Chondrocyte (in vitro differentiated cells): ENCODE measurements around the gene ALPK1. TPM values are rescaled to one million over a fixed set of nuclear protein-coding genes. Genes with fewer than 3 reads are reported as not detected.
"Not testable (repeated sequence)": the region's sequence is repeated elsewhere in the genome, so short reads cannot be mapped to it uniquely, and the experiment has no call there.

ENCODE experiments used
- DNase-seq: peaks from one replicate; pipeline ENCODE4 v3.0.0; 2021; ENCODE audit warnings: mixed read lengths, low spot score
- H3K27ac Mint-ChIP-seq: one replicate; pipeline ENCODE4 v1.8.0; 2021; ENCODE audit warnings: mild to moderate bottlenecking, moderate library complexity, mixed read lengths; ENCODE audit not compliant: unreplicated experiment
- H3K27me3 Mint-ChIP-seq: 2 replicates; pipeline ENCODE4 v1.8.0; 2021; ENCODE audit warnings: low read depth, mixed read lengths
- H3K36me3 Mint-ChIP-seq: 2 replicates; pipeline ENCODE4 v1.8.0; 2021; ENCODE audit warnings: low read depth, mixed read lengths
- H3K4me1 Mint-ChIP-seq: 2 replicates; pipeline ENCODE4 v1.8.0; 2021; ENCODE audit warnings: low read depth, mild to moderate bottlenecking, mixed read lengths
- H3K4me3 Mint-ChIP-seq: one replicate; pipeline ENCODE4 v1.8.0; 2021; ENCODE audit warnings: mild to moderate bottlenecking, moderate library complexity, mixed read lengths; ENCODE audit not compliant: unreplicated experiment
- H3K9me3 Mint-ChIP-seq: 2 replicates; pipeline ENCODE4 v1.8.0; 2021; ENCODE audit warnings: low read depth, mixed read lengths
- total RNA-seq: library from RNA; stranded (reverse); gene quantifications from 3 replicates; pipeline ENCODE4 v1.2.1, GENCODE V29; 2021
- TF ChIP-seq, protein P1 (sequence below): fragments of 200-600 bp; sonication (generic); IDR thresholded peaks from 2 replicates; pipeline ENCODE4 v1.5.0; 2021; ENCODE audit warnings: antibody characterized with exemption, mild to moderate bottlenecking, moderate library complexity

ALPK1 gene
- total RNA-seq, 1 donor from 2014 or later, result 6.5 TPM

GRCh38 chr4:112280386-112281056 is 16.6 kb upstream of the ALPK1 start:
- Mint-ChIP-seq H3K27ac (no peak overlapping the region), H3K36me3 (peaks cover 9% of the 10 kb centered on the region), H3K9me3 (no peaks in the 10 kb centered on the region), H3K4me1 (peaks cover 21% of the 10 kb centered on the region), H3K27me3 (no peaks in the 10 kb centered on the region), H3K4me3 (no peak overlapping the region)
- TF ChIP-seq, protein P1, sequence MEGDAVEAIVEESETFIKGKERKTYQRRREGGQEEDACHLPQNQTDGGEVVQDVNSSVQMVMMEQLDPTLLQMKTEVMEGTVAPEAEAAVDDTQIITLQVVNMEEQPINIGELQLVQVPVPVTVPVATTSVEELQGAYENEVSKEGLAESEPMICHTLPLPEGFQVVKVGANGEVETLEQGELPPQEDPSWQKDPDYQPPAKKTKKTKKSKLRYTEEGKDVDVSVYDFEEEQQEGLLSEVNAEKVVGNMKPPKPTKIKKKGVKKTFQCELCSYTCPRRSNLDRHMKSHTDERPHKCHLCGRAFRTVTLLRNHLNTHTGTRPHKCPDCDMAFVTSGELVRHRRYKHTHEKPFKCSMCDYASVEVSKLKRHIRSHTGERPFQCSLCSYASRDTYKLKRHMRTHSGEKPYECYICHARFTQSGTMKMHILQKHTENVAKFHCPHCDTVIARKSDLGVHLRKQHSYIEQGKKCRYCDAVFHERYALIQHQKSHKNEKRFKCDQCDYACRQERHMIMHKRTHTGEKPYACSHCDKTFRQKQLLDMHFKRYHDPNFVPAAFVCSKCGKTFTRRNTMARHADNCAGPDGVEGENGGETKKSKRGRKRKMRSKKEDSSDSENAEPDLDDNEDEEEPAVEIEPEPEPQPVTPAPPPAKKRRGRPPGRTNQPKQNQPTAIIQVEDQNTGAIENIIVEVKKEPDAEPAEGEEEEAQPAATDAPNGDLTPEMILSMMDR, result no peak
- DNase-seq, result no peak

- H3K27ac Mint-ChIP-seq, DNase-seq, H3K27me3 Mint-ChIP-seq, H3K36me3 Mint-ChIP-seq, H3K4me3 Mint-ChIP-seq, H3K9me3 Mint-ChIP-seq: not testable (repeated sequence)
- H3K4me1 Mint-ChIP-seq, result peaks cover 26% of the 10 kb centered on the region
Observed at GRCh38 chr4:112281895-112282398, 15.2 kb upstream of the ALPK1 start.

DNA sequence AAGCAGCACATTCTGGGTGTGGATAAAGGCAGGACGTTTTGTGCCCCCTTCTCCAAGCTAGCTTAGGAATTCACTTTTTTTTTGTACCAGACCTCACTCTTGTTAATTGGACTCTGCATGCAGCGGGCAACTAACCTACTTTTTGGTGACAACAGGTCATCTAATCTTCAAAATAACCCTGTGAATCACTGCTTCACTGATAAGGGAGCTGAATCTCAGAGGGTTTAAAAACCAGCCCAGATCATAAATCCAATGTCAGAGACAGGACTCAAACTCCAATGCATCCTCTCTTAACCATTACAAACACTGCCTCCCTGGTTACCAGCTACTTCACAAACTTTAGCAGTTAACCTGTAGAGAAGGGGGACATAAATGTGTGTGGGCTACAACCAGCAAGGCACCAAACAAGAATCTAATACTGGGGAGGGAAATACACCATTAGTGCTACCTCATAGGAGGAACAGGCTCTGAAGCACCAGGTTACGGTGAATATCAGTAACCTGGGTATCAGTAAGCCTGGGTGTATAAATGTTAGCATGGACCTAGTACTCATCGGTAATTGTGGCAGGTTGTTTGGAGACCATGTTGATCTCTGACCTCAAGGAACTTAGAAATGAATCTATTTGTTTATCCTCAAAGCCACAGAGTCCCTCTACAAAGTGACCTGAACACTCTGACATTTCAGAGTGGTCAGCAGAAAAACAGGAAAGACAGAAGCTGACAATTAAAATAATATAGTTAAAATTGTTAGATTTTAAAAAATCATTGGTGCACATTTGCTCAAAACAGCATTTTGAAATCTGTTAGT is 14.1 kb upstream of the ALPK1 start:
- Mint-ChIP-seq H3K27ac (no peak overlapping the region), H3K36me3 (no peaks in the 10 kb centered on the region), H3K27me3 (no peaks in the 10 kb centered on the region), H3K9me3 (no peaks in the 10 kb centered on the region), H3K4me3 (no peak overlapping the region), H3K4me1 (peaks cover 26% of the 10 kb centered on the region)
- TF ChIP-seq, protein P1, result no peak
- DNase-seq, result no peak

DNA sequence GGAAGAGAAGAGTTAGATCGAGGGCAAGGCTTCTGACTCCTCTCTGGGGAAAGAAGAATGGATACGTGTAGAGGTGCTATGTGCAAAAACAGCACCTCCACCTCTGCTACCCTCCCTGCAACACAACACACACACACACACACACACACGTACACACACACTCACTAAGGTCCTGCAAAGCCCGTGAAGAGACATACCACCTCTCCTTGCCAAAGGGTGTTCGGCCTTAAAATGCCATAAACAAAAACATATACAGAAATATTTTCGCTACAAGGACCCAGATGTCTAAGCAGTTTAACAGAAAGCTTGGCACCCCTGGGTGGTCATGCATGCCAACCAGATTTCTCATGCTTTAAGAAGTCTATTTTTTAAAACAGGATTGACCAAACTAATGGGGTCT is 13.0 kb upstream of the ALPK1 start:
- Mint-ChIP-seq H3K27ac (no peak overlapping the region), H3K36me3 (no peaks in the 10 kb centered on the region), H3K9me3 (no peaks in the 10 kb centered on the region), H3K27me3 (no peaks in the 10 kb centered on the region), H3K4me3 (peak overlapping the region; percentile 9), H3K4me1 (peaks cover 25% of the 10 kb centered on the region)
- no peak for DNase-seq
- TF ChIP-seq, protein P1, result no peak

DNA sequence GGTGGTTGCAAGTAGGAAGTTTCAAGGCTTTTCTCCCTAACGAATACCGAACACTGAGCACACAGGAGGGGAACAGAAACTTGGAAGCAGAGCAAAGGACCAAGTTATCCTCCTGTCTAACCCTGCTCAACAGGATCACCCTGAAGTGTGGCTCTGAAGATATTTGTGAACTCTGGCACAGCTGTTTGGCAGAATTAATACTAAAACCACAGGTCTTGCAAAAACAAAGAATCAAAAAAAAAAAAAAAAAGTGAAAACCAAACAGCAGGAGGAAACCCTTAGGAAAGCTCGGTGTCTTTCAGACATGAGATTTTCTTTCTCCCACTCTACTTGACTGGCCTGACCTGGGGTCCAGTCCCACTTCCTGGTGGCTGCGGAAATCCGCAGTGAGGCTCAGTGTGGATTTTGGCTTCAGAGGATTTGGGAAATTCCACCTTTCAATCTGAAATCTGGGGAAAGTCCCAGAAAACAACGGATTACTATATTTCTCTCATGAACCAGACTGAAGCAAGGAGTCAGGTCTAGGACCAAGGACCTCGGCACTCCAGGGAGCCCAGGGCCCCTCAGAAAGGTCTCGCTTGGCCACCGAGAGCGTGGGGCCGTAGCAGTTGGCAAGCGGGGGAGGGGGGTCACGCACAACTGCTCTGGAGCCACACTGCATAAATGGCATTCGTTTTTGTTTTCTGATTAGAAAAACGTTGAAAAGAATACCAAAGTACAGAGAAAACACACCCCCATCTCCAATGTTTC is 12.3 kb upstream of the ALPK1 start:
- H3K9me3 Mint-ChIP-seq, result no peaks in the 10 kb centered on the region
- H3K27me3 Mint-ChIP-seq, result no peaks in the 10 kb centered on the region
- TF ChIP-seq, protein P1, result no peak
- DNase-seq, result no peak
- H3K27ac Mint-ChIP-seq, result peak overlapping the region; percentile 88
- no peaks in the 10 kb centered on the region for H3K36me3 Mint-ChIP-seq
- peak overlapping the region; percentile 85 for H3K4me3 Mint-ChIP-seq
- peaks cover 21% of the 10 kb centered on the region for H3K4me1 Mint-ChIP-seq
